Measurements from ENCODE around the gene TEKTIP1. TPM values are rescaled to one million over a fixed set of nuclear protein-coding genes. Genes with fewer than 3 reads are reported as not detected.

Gene TEKTIP1
- polyA plus RNA-seq, 1 experiment, result not detected

GRCh38 chr19:3509566-3509989 is 29.4 kb upstream of the TEKTIP1 start:
- ChIA-PET POLR2A (no interaction called here), CTCF (no interaction called here)
- no peak for DNase-seq (ENCODE audit: low read depth)
- no peaks in the 10 kb centered on the region for H3K27me3 ChIP-seq (ENCODE audit: control insufficient read depth, insufficient read depth, low read length)
- no peak for TF ChIP-seq CTCF (IDR thresholded peaks at IDR 0.05; ENCODE audit: insufficient read depth, low read depth, low read length)
- peaks cover 14% of the 10 kb centered on the region for H3K36me3 ChIP-seq (ENCODE audit: control insufficient read depth, insufficient read depth, low read length)
- H3K4me3 ChIP-seq (ENCODE audit: low read depth, low read length), result no peak overlapping the region

- ChIA-PET CTCF (no interaction called here), POLR2A (no interaction called here)
- Histone ChIP-seq H3K4me3 (ENCODE audit: low read depth, low read length) (no peak overlapping the region), H3K27me3 (ENCODE audit: control insufficient read depth, insufficient read depth, low read length) (no peaks in the 10 kb centered on the region), H3K36me3 (ENCODE audit: control insufficient read depth, insufficient read depth, low read length) (peaks cover 16% of the 10 kb centered on the region)
- TF ChIP-seq CTCF (IDR thresholded peaks at IDR 0.05; ENCODE audit: insufficient read depth, low read depth, low read length), result no peak
- DNase-seq (ENCODE audit: low read depth), result no peak
These were observed 28.2 kb upstream of the TEKTIP1 start for GRCh38 chr19:3510727-3511126.

DNA sequence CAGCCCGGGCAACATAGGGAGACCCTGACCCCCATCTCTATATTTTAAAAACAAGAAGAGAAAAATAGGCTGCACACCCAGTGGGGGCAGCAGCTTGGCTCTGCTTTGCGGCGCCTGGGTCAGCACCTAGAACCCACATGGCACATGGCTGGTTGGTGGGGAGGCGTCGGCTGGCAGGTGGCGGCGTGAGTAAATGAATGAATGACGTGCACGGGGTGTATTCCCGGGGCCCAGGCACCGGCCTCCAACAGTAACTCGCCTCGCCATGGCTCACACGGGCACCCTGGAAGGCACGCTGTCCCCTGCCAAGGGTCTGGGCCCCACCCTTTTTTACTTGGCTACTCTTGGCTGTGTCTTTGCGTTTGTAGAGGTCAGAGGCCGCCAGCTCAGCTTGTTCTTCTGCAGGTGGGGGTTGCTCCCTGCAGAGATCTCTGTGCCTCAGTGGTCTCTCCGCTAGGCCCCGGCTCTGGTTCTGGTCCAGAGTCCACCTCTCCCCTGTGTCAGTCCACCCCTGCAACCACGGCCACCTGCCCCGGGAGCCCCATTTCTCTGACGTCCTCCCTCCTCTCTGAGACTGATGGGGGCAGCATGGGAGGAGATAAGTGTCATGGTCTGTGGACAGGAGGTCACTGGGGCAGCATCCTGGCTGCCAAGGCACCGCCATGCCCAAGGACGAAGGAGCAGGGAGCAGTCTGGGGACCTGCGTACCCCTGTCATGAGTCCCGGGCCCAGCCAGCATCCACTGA is 27.3 kb upstream of the TEKTIP1 start:
- no peak for TF ChIP-seq CTCF (IDR thresholded peaks at IDR 0.05; ENCODE audit: insufficient read depth, low read depth, low read length)
- ChIA-PET CTCF (no interaction called here), POLR2A (no interaction called here)
- Histone ChIP-seq H3K36me3 (ENCODE audit: control insufficient read depth, insufficient read depth, low read length) (peaks cover 16% of the 10 kb centered on the region), H3K27me3 (ENCODE audit: control insufficient read depth, insufficient read depth, low read length) (no peaks in the 10 kb centered on the region), H3K4me3 (ENCODE audit: low read depth, low read length) (no peak overlapping the region)
- DNase-seq (ENCODE audit: low read depth), result no peak

DNA sequence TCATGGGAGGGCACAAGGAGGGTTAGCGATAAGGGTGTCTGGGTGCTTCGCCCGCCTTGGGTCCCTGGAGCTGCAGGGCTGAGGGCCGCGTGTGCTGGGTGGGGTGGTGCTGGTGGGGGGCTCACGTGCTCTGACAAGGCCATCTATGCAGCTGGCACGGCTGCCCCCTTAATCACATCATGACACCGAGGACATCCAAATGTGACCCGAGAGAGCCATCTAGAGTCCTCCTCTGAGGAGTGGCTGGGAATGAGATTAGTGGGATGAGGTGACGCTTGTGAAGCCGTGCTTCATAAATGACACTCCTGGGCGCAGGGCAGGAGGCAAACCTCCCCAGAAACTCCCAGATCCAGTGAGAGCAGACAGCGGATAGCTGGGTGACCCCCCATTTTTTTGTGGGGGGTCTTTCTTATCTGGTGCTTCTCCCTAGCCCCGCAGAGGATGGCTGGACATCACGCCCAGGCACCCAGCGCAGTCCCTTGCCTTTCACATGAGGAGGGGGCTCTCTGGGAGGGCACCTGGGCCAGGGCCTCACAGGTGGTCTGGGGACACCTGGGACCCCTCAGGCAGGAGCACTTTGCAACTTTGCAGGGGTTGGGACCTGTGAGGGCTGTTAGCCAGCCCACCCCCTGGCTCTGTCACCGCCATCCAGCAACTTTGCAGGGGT is 26.3 kb upstream of the TEKTIP1 start:
- CTCF ChIA-PET, result interaction anchor here (1.3 kb wide), 1 partner anchor 32 kb away, joined by 4 read pairs; no protein-coding TSS in a partner anchor
- DNase-seq (ENCODE audit: low read depth), result no peak
- Histone ChIP-seq H3K27me3 (ENCODE audit: control insufficient read depth, insufficient read depth, low read length) (no peaks in the 10 kb centered on the region), H3K36me3 (ENCODE audit: control insufficient read depth, insufficient read depth, low read length) (peaks cover 16% of the 10 kb centered on the region), H3K4me3 (ENCODE audit: low read depth, low read length) (no peak overlapping the region)
- no peak for TF ChIP-seq CTCF (IDR thresholded peaks at IDR 0.05; ENCODE audit: insufficient read depth, low read depth, low read length)
- POLR2A ChIA-PET, result no interaction called here

DNA sequence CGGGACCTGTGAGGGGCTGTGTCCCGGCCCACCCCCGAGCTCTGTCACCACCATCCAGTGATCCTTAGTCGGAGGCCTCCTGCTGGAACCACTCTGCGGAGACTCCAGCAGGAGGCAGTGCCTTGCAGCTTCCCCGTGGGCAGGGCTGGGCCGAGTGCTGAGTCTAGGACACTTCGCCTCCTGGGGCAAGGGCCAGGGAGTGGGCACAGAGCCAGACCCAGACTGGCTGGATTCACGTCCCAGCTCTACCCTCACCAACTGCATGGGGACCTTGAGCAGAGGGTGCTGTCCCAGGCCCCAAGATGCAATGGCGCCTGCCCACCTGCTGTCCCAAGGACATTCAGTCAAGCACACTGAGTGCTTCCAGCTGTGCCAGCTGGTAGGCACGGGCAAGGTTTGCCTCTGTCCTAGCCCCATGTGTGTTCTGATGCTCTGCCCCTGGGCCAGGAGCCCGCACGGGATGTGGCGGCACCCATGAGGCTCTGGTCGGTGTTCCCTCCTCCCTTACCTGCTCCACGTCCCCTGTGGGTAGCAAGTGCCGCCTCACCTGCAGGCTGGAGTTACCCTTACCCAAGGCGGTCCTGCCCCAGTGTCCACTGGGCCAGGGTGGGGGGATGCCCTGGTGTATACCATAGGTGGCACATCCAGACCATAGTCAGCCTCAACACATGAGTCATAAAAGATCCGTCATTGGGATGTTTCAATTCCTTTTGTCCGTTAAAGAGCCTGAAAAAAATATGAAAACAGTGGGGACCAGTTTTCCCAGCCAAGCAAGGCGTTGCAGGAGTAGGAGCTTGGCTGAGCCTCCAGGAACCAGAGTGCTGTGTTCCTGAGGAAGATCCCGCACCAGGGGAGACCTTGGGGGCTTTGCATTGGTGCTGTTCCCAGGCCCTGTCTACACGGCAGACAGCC is 25.5 kb upstream of the TEKTIP1 start:
- peaks cover 16% of the 10 kb centered on the region for H3K36me3 ChIP-seq (ENCODE audit: control insufficient read depth, insufficient read depth, low read length)
- no peak overlapping the region for H3K4me3 ChIP-seq (ENCODE audit: low read depth, low read length)
- no peak for DNase-seq (ENCODE audit: low read depth)
- ChIA-PET CTCF (interaction anchor here (1.3 kb wide), 1 partner anchor 31 kb away, joined by 4 read pairs; no protein-coding TSS in a partner anchor), POLR2A (no interaction called here)
- TF ChIP-seq CTCF (IDR thresholded peaks at IDR 0.05; ENCODE audit: insufficient read depth, low read depth, low read length), result no peak
- H3K27me3 ChIP-seq (ENCODE audit: control insufficient read depth, insufficient read depth, low read length), result no peaks in the 10 kb centered on the region
